ENCODE results near the gene SHANK1.

Gene SHANK1

GRCh38 chr19:50629801-50630200 is 89.8 kb downstream of the SHANK1 start:
- TF ChIP-seq CTCF (IDR thresholded peaks at IDR 0.05), result no peak

GRCh38 chr19:50629194-50629593 is 90.4 kb downstream of the SHANK1 start:
- no peak for TF ChIP-seq CTCF (IDR thresholded peaks at IDR 0.05)

- TF ChIP-seq CTCF (IDR thresholded peaks at IDR 0.05), result no peak
These were observed 91.1 kb downstream of the SHANK1 start for GRCh38 chr19:50628551-50628950.

GRCh38 chr19:50628146-50628545 is 91.5 kb downstream of the SHANK1 start:
- TF ChIP-seq CTCF (IDR thresholded peaks at IDR 0.05), result no peak

GRCh38 chr19:50626795-50627194 is 92.8 kb downstream of the SHANK1 start:
- TF ChIP-seq CTCF (IDR thresholded peaks at IDR 0.05), result no peak

- no peak for TF ChIP-seq CTCF (IDR thresholded peaks at IDR 0.05)
These were observed 93.6 kb downstream of the SHANK1 start for GRCh38 chr19:50626011-50626410.

GRCh38 chr19:50624949-50625600 is 94.5 kb downstream of the SHANK1 start:
- TF ChIP-seq CTCF (IDR thresholded peaks at IDR 0.05), result no peak

All from LNCAP (cell line).